ENCODE data around the gene LPIN3. TPM values are rescaled to one million over a fixed set of nuclear protein-coding genes. Genes with fewer than 3 reads are reported as not detected.

LPIN3 gene
- total RNA-seq, 1 experiment from 2014 or later = 3.8 TPM

GRCh38 chr20:41392295-41392694, 51.7 kb downstream of the LPIN3 start:
- Mint-ChIP-seq H3K36me3 (ENCODE audit: insufficient read depth in 1 of 3, low read depth in 3 of 3) (no peaks in the 10 kb centered on the region), H3K4me1 (peaks cover 29 to 32% of the 10 kb centered on the region in 2 experiments), H3K27me3 (ENCODE audit: low read depth) (no peaks in the 10 kb centered on the region), H3K4me3 (no peak overlapping the region), H3K27ac (no peak overlapping the region), H3K9me3 (no peaks in the 10 kb centered on the region)
- Histone ChIP-seq H3K9ac (ENCODE audit: extremely low read depth, insufficient read length, low read length) (no peak overlapping the region), H3K27ac (ENCODE audit: insufficient read length, low read depth, low read length) (no peak overlapping the region), H2BK12ac (ENCODE audit: insufficient read length, low read depth, low read length) (no peak overlapping the region), H3K4ac (ENCODE audit: low read depth, low read length) (no peak overlapping the region), H3K79me2 (ENCODE audit: insufficient read depth, low read length) (no peaks in the 10 kb centered on the region), H4K8ac (replicated peaks; ENCODE audit: insufficient read length, low read depth, low read length) (no peak overlapping the region), H4K5ac (ENCODE audit: insufficient read length, low read depth, low read length) (no peak overlapping the region), H3K18ac (ENCODE audit: insufficient read length, low read depth, low read length) (no peak overlapping the region), H3K9me3 (ENCODE audit: control insufficient read depth, low read depth, low read length) (no peaks in the 10 kb centered on the region), H2BK120ac (ENCODE audit: low read depth, low read length, poor library complexity, severe bottlenecking) (no peak overlapping the region), H2AK5ac (ENCODE audit: insufficient read length, low read length) (no peak overlapping the region), H2BK5ac (ENCODE audit: insufficient read length, low read length) (no peak overlapping the region), H2BK20ac (ENCODE audit: low read depth, low read length, poor library complexity, severe bottlenecking) (no peak overlapping the region), H3T11ph (ENCODE audit: low read length) (no peak overlapping the region), H3K56ac (ENCODE audit: insufficient read length, low read depth, low read length) (no peak overlapping the region), H3K4me1 (ENCODE audit: insufficient read depth, low read length) (peaks cover 8% of the 10 kb centered on the region; the same call in 1 of the 2 replicates), H2AFZ (ENCODE audit: low read length) (no peak overlapping the region), H3K79me1 (ENCODE audit: insufficient read depth, low read depth, low read length, poor library complexity, severe bottlenecking) (no peaks in the 10 kb centered on the region), H2BK15ac (ENCODE audit: low read depth, low read length) (no peak overlapping the region), H4K20me1 (ENCODE audit: control insufficient read depth, insufficient read depth, insufficient read length) (no peaks in the 10 kb centered on the region), H3K14ac (ENCODE audit: insufficient read depth, low read length) (no peak overlapping the region), H3K23me2 (ENCODE audit: insufficient read length, low read depth, low read length, poor library complexity, severe bottlenecking) (no peaks in the 10 kb centered on the region), H4K91ac (ENCODE audit: insufficient read length, low read depth, low read length) (no peak overlapping the region), H3K23ac (ENCODE audit: insufficient read length, low read depth, low read length) (no peak overlapping the region), H3K27me3 (ENCODE audit: insufficient read depth, low read length) (no peaks in the 10 kb centered on the region), H3K4me2 (ENCODE audit: insufficient read depth, insufficient read length, low read length) (no peak overlapping the region)
- TF ChIP-seq, protein P1, sequence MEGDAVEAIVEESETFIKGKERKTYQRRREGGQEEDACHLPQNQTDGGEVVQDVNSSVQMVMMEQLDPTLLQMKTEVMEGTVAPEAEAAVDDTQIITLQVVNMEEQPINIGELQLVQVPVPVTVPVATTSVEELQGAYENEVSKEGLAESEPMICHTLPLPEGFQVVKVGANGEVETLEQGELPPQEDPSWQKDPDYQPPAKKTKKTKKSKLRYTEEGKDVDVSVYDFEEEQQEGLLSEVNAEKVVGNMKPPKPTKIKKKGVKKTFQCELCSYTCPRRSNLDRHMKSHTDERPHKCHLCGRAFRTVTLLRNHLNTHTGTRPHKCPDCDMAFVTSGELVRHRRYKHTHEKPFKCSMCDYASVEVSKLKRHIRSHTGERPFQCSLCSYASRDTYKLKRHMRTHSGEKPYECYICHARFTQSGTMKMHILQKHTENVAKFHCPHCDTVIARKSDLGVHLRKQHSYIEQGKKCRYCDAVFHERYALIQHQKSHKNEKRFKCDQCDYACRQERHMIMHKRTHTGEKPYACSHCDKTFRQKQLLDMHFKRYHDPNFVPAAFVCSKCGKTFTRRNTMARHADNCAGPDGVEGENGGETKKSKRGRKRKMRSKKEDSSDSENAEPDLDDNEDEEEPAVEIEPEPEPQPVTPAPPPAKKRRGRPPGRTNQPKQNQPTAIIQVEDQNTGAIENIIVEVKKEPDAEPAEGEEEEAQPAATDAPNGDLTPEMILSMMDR (conservative IDR thresholded peaks at IDR 0.05) = no peak
- no CpG with 5 or more reads among the region's 1 CpG for WGBS (ENCODE audit: extremely low coverage, insufficient read length, low lambda C conversion rate)
- no peak for DNase-seq

Measured in H9 (cell line).